H9 (cell line): ENCODE measurements around the gene PKNOX2. TPM values are rescaled to one million over a fixed set of nuclear protein-coding genes. Genes with fewer than 3 reads are reported as not detected.

Source experiments
- DNase-seq: peaks from one replicate; pipeline ENCODE4 v3.0.0-alpha.2; 2017
- H2AFZ ChIP-seq: one replicate; pipeline ENCODE4 v1.6.1; 2013; ENCODE audit warnings: mild to moderate bottlenecking, low read length, control low read depth, moderate library complexity
- H2AK5ac ChIP-seq: 2 replicates; pipeline ENCODE4 v1.6.1; 2013; ENCODE audit warnings: low read length, control low read depth, mixed read lengths; ENCODE audit not compliant: insufficient read length
- H2BK120ac ChIP-seq: one replicate; pipeline ENCODE4 v1.6.1; 2013; ENCODE audit warnings: low read depth, mild to moderate bottlenecking, low read length, control low read depth, inconsistent platforms; ENCODE audit not compliant: poor library complexity, severe bottlenecking
- H2BK12ac ChIP-seq: 2 replicates; pipeline ENCODE4 v1.6.1; 2013; ENCODE audit warnings: low read length, control low read depth, mixed read lengths, low read depth; ENCODE audit not compliant: insufficient read length
- H2BK15ac ChIP-seq: 2 replicates; pipeline ENCODE4 v1.6.1; 2013; ENCODE audit warnings: low read depth, low read length, control low read depth
- H2BK20ac ChIP-seq: one replicate; pipeline ENCODE4 v1.6.1; 2013; ENCODE audit warnings: low read depth, mild to moderate bottlenecking, low read length, control low read depth, inconsistent platforms; ENCODE audit not compliant: poor library complexity, severe bottlenecking
- H2BK5ac ChIP-seq: 2 replicates; pipeline ENCODE4 v1.6.1; 2013; ENCODE audit warnings: low read length, control low read depth, mixed read lengths; ENCODE audit not compliant: insufficient read length
- H3K14ac ChIP-seq: 2 replicates; pipeline ENCODE4 v1.6.1; 2013; ENCODE audit warnings: low read length, control low read depth; ENCODE audit not compliant: insufficient read depth
- H3K18ac ChIP-seq: 2 replicates; pipeline ENCODE4 v1.6.1; 2013; ENCODE audit warnings: low read depth, mild to moderate bottlenecking, mixed read lengths, low read length, control low read depth; ENCODE audit not compliant: insufficient read length
- H3K23ac ChIP-seq: 2 replicates; pipeline ENCODE4 v1.6.1; 2013; ENCODE audit warnings: low read length, control low read depth, mixed read lengths, low read depth; ENCODE audit not compliant: insufficient read length
- H3K23me2 ChIP-seq: 2 replicates; pipeline ENCODE4 v1.6.1; 2013; ENCODE audit warnings: low read depth, mild to moderate bottlenecking, mixed read lengths, low read length, control low read depth; ENCODE audit not compliant: insufficient read length, poor library complexity, severe bottlenecking
- H3K27ac ChIP-seq: 2 replicates; pipeline ENCODE4 v1.5.1; 2013; ENCODE audit warnings: low read length, control low read depth, mixed read lengths, low read depth; ENCODE audit not compliant: insufficient read length
- H3K27me3 ChIP-seq: 2 replicates; pipeline ENCODE4 v1.6.1; 2013; ENCODE audit warnings: low read length, control low read depth, inconsistent platforms; ENCODE audit not compliant: insufficient read depth
- H3K4ac ChIP-seq: 2 replicates; pipeline ENCODE4 v1.6.1; 2013; ENCODE audit warnings: low read depth, mild to moderate bottlenecking, control low read depth, inconsistent platforms, low read length, moderate library complexity
- H3K4me1 ChIP-seq: 2 replicates; pipeline ENCODE4 v1.6.1; 2013; ENCODE audit warnings: low read length, control low read depth, inconsistent platforms; ENCODE audit not compliant: insufficient read depth
- H3K4me2 ChIP-seq: 2 replicates; pipeline ENCODE4 v1.6.1; 2013; ENCODE audit warnings: low read length, control low read depth, mixed read lengths; ENCODE audit not compliant: insufficient read length, insufficient read depth
- H3K56ac ChIP-seq: 2 replicates; pipeline ENCODE4 v1.6.1; 2013; ENCODE audit warnings: low read depth, mild to moderate bottlenecking, mixed read lengths, low read length, control low read depth; ENCODE audit not compliant: insufficient read length
- H3K79me1 ChIP-seq: 2 replicates; pipeline ENCODE4 v1.6.1; 2013; ENCODE audit warnings: low read depth, mild to moderate bottlenecking, moderate library complexity, low read length, control low read depth, inconsistent platforms; ENCODE audit not compliant: insufficient read depth, poor library complexity, severe bottlenecking
- H3K79me2 ChIP-seq: 2 replicates; pipeline ENCODE4 v1.6.1; 2013; ENCODE audit warnings: low read length, control low read depth, inconsistent platforms; ENCODE audit not compliant: insufficient read depth
- H3K9ac ChIP-seq: 2 replicates; pipeline ENCODE4 v1.6.1; 2013; ENCODE audit warnings: low read length, control low read depth, mixed read lengths; ENCODE audit not compliant: insufficient read length; ENCODE audit errors: extremely low read depth
- H3K9me3 ChIP-seq: one replicate; pipeline ENCODE4 v1.6.1; 2013; ENCODE audit warnings: low read depth, low read length, inconsistent platforms; ENCODE audit not compliant: control insufficient read depth
- H3T11ph ChIP-seq: one replicate; pipeline ENCODE4 v1.6.1; 2013; ENCODE audit warnings: mild to moderate bottlenecking, low read length, control low read depth, inconsistent platforms
- H4K20me1 ChIP-seq: one replicate; pipeline ENCODE4 v1.6.1; 2013; ENCODE audit not compliant: control insufficient read depth, insufficient read length, insufficient read depth
- H4K5ac ChIP-seq: 2 replicates; pipeline ENCODE4 v1.6.1; 2013; ENCODE audit warnings: low read depth, mild to moderate bottlenecking, mixed read lengths, low read length, control low read depth; ENCODE audit not compliant: insufficient read length
- H4K8ac ChIP-seq: replicated peaks from 2 replicates; pipeline ENCODE4 v1.6.1; 2013; ENCODE audit warnings: low read length, control low read depth, mixed read lengths, low read depth; ENCODE audit not compliant: insufficient read length
- H4K91ac ChIP-seq: 2 replicates; pipeline ENCODE4 v1.6.1; 2013; ENCODE audit warnings: low read depth, mild to moderate bottlenecking, moderate library complexity, mixed read lengths, low read length, control low read depth; ENCODE audit not compliant: insufficient read length
- H3K27ac Mint-ChIP-seq, 3 experiments: 2 replicates in 2 of 3; 3 replicates in 1 of 3; pipeline ENCODE4 v1.8.0; 2020 to 2021; ENCODE audit warnings: mixed read lengths in 3 of 3, mild to moderate bottlenecking in 1 of 3, moderate library complexity in 1 of 3
- H3K27me3 Mint-ChIP-seq: 2 replicates; pipeline ENCODE4 v1.8.0; 2021; ENCODE audit warnings: low read depth, mild to moderate bottlenecking, moderate library complexity, mixed read lengths
- H3K36me3 Mint-ChIP-seq, 3 experiments: 2 replicates in 2 of 3; 3 replicates in 1 of 3; pipeline ENCODE4 v1.8.0; 2020 to 2021; ENCODE audit warnings: low read depth in 3 of 3, mixed read lengths in 3 of 3; ENCODE audit not compliant: insufficient read depth in 1 of 3
- H3K4me1 Mint-ChIP-seq, 2 experiments: 2 replicates each; pipeline ENCODE4 v1.8.0; 2020; ENCODE audit warnings: mixed read lengths in 2 of 2
- H3K4me3 Mint-ChIP-seq, 2 experiments: 2 replicates in 1 of 2; 3 replicates in 1 of 2; pipeline ENCODE4 v1.8.0; 2020 to 2021; ENCODE audit warnings: mild to moderate bottlenecking in 2 of 2, mixed read lengths in 2 of 2, moderate library complexity in 1 of 2
- H3K9me3 Mint-ChIP-seq, 2 experiments: 2 replicates in 1 of 2; 3 replicates in 1 of 2; pipeline ENCODE4 v1.8.0; 2020; ENCODE audit warnings: mild to moderate bottlenecking in 2 of 2, mixed read lengths in 2 of 2, moderate library complexity in 1 of 2
- WGBS: extraction: QIAGEN DNeasy Blood & Tissue Kit; methylation state at CpG from one replicate; pipeline ENCODE4 v1.1.7; 2013; ENCODE audit warnings: missing lambda C conversion rate, low lambda C conversion rate, mixed read lengths; ENCODE audit not compliant: insufficient read length; ENCODE audit errors: extremely low coverage; 5-methylcytosine and 5-hydroxymethylcytosine counted together
- total RNA-seq: library from RNA; stranded (reverse); gene quantifications from 2 replicates; pipeline ENCODE4 v1.2.1, GENCODE V29; 2021
- TF ChIP-seq, protein P1 (sequence below): fragments of 200-600 bp; sonication (generic); conservative IDR thresholded peaks from 3 replicates; pipeline ENCODE4 v1.8.0; 2021; ENCODE audit warnings: antibody characterized with exemption, mild to moderate bottlenecking

PKNOX2 gene
- total RNA-seq, 1 experiment from 2014 or later: 1.3 TPM

DNA sequence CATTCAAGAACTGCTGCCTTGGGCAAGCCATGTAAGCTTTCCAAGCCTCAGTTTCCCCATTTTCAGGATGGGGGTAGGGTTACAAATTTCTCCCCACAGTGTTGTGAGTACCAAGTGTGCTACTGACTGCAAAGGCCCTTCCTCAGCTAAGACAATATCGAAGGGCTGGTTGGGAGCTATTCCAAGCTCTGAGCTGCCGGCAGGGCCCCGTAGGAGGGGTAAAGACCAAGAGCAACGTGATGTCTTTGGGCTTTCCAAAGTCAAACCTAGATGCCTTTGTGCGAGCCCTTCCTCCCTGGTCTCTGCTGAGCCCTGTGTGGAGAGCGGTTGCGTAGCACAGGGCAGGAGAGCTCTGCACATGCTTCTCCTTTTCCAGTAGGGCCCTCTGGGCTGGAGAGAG lies 29.3 kb downstream of the PKNOX2 start:
- Histone ChIP-seq H3K9me3 (no peaks in the 10 kb centered on the region), H3K4me2 (no peak overlapping the region), H3K9ac (no peak overlapping the region), H3T11ph (no peak overlapping the region), H3K18ac (no peak overlapping the region), H4K20me1 (no peaks in the 10 kb centered on the region), H3K79me1 (no peaks in the 10 kb centered on the region), H2BK15ac (no peak overlapping the region), H3K4me1 (no peaks in the 10 kb centered on the region), H4K5ac (no peak overlapping the region), H4K8ac (no peak overlapping the region), H3K23me2 (no peaks in the 10 kb centered on the region), H3K56ac (no peak overlapping the region), H3K14ac (no peak overlapping the region), H3K23ac (no peak overlapping the region), H2BK5ac (no peak overlapping the region), H2BK12ac (no peak overlapping the region), H3K27ac (no peak overlapping the region), H2BK20ac (no peak overlapping the region), H4K91ac (no peak overlapping the region), H3K4ac (no peak overlapping the region), H2BK120ac (no peak overlapping the region), H3K79me2 (no peaks in the 10 kb centered on the region), H3K27me3 (no peaks in the 10 kb centered on the region; the same call in 1 of the 2 replicates), H2AFZ (no peak overlapping the region), H2AK5ac (no peak overlapping the region)
- TF ChIP-seq, protein P1, sequence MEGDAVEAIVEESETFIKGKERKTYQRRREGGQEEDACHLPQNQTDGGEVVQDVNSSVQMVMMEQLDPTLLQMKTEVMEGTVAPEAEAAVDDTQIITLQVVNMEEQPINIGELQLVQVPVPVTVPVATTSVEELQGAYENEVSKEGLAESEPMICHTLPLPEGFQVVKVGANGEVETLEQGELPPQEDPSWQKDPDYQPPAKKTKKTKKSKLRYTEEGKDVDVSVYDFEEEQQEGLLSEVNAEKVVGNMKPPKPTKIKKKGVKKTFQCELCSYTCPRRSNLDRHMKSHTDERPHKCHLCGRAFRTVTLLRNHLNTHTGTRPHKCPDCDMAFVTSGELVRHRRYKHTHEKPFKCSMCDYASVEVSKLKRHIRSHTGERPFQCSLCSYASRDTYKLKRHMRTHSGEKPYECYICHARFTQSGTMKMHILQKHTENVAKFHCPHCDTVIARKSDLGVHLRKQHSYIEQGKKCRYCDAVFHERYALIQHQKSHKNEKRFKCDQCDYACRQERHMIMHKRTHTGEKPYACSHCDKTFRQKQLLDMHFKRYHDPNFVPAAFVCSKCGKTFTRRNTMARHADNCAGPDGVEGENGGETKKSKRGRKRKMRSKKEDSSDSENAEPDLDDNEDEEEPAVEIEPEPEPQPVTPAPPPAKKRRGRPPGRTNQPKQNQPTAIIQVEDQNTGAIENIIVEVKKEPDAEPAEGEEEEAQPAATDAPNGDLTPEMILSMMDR: no peak
- Mint-ChIP-seq H3K4me1 (peaks cover 20 to 40% of the 10 kb centered on the region in 2 experiments), H3K27me3 (peaks cover 22% of the 10 kb centered on the region), H3K27ac (no peak overlapping the region), H3K36me3 (peaks cover 0 to 5% (median 4%) of the 10 kb centered on the region in 3 experiments; a peak in 5 of 7 replicates), H3K9me3 (peaks cover 4 to 7% of the 10 kb centered on the region in 2 experiments), H3K4me3 (no peak overlapping the region)
- DNase-seq: no peak
- no CpG with 5 or more reads among the region's 7 CpGs for WGBS
